Measurements from ENCODE around the gene OPCML. TPM values are rescaled to one million over a fixed set of nuclear protein-coding genes. Genes with fewer than 3 reads are reported as not detected.

The OPCML gene
- total RNA-seq, 1 donor from 2014 or later, result not detected

DNA sequence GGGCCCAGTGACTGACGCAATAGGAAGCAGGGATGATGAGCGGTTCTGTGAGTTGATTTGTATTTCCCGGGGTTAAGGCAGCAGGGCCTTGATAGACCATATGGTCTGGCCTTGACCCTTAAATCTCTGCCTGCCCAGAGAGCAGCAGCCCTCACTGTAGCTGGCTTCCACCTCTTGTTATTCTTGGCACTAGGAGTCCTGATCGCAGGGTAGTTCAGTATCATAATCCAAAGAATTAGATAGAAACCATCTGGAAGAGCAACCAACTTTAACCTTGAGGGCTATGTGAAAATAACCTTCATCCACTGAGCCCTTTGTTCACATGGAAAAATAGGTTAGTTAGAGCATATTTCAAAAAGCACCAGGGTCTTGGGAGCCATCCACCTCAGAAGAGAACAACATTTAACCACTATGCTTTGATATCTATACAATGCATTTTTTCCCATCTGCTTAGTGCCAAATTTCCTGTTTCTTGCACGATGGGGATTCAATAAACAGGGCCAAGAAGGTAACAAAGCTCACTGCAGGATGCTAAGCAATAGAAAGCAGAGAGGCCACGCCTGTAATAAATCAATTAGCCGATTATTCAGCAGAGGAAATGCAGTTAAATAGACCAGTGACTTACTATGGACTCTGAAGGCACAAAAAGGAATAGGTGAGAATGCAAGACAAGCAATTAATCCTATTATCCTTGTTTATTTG lies 761.3 kb downstream of the OPCML start:
- Histone ChIP-seq H3K4me1 (no peaks in the 10 kb centered on the region), H3K36me3 (no peaks in the 10 kb centered on the region), H3K9me3 (no peaks in the 10 kb centered on the region), H3K4me3 (no peak overlapping the region), H3K27me3 (no peaks in the 10 kb centered on the region), H3K27ac (no peak overlapping the region)
- DNase-seq (ENCODE audit: low spot score in 2 of 2), result no peak
- intact Hi-C loops (cut with DNase I), result no loop called here
- no peak for TF ChIP-seq CTCF (IDR thresholded peaks at IDR 0.05)

DNA sequence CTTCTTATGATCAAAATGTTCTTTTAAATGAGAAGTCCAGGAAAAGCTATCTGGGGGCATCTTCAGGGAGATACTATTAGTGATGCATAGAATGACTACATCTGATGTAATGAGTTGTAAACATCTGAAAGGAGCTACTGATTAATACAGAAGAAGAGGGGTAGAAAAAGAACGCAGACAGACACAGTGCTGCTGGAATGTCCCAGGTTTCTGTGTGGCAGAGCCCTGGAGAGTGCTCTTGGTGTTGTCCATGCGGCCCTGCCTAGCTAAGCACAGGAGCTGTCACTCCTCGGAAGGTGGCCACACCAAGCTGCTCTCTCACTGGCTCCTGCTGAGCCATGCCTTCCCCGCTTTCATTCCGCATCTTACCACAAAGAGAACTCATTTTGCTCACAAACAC lies 768.8 kb downstream of the OPCML start:
- no peak overlapping the region for H3K27ac ChIP-seq
- no peaks in the 10 kb centered on the region for H3K4me1 ChIP-seq
- H3K36me3 ChIP-seq, result no peaks in the 10 kb centered on the region
- intact Hi-C loops (cut with DNase I), result no loop called here
- H3K4me3 ChIP-seq, result no peak overlapping the region
- no peaks in the 10 kb centered on the region for H3K9me3 ChIP-seq
- DNase-seq (ENCODE audit: low spot score in 2 of 2), result no peak
- no peak for TF ChIP-seq CTCF (IDR thresholded peaks at IDR 0.05)
- no peaks in the 10 kb centered on the region for H3K27me3 ChIP-seq

- Histone ChIP-seq H3K27me3 (no peaks in the 10 kb centered on the region), H3K27ac (no peak overlapping the region), H3K36me3 (no peaks in the 10 kb centered on the region), H3K4me3 (no peak overlapping the region), H3K4me1 (no peaks in the 10 kb centered on the region), H3K9me3 (no peaks in the 10 kb centered on the region)
- no peak for DNase-seq (ENCODE audit: low spot score in 2 of 2)
- TF ChIP-seq CTCF (IDR thresholded peaks at IDR 0.05), result no peak
- intact Hi-C loops (cut with DNase I), result no loop called here
Observed at GRCh38 chr11:132755934-132756333, 776.4 kb downstream of the OPCML start.

DNA sequence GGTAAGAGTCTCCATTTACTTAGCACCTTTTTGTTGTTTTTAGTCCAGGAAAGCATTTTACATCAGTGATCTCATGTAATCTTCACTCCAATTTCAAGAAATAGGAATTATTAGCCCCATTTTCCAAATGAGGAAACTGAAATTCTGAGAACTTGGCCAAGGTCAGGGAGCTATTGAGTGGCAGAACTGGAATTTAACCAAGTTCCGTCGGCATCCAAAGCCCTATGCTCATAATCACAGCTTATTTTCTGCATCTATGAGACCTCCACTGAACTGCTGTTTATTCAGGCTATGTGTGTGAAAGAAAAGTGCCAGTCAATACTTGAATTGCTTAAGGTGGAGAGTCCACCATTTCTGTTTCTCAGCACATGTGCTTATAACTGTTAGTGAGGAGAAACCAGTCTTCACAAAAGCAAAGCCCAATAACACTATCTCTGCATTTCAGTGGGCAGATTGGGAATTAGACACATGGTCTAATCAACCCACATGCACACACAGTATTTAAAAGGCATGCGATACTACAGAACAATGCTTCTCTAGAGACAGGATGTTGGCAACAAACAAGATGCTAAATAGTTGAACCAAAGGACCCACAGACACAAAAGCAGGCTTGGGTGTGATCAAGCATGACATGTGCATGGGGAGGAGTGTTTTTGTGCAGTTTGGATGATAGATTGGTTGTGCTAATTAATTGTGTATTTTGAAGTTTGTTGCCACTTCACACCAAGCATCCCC lies 780.6 kb downstream of the OPCML start:
- intact Hi-C loops (cut with DNase I), result no loop called here
- Histone ChIP-seq H3K4me1 (no peaks in the 10 kb centered on the region), H3K36me3 (no peaks in the 10 kb centered on the region), H3K27ac (no peak overlapping the region), H3K9me3 (no peaks in the 10 kb centered on the region), H3K27me3 (no peaks in the 10 kb centered on the region), H3K4me3 (no peak overlapping the region)
- no peak for DNase-seq (ENCODE audit: low spot score in 2 of 2)
- no peak for TF ChIP-seq CTCF (IDR thresholded peaks at IDR 0.05)

DNA sequence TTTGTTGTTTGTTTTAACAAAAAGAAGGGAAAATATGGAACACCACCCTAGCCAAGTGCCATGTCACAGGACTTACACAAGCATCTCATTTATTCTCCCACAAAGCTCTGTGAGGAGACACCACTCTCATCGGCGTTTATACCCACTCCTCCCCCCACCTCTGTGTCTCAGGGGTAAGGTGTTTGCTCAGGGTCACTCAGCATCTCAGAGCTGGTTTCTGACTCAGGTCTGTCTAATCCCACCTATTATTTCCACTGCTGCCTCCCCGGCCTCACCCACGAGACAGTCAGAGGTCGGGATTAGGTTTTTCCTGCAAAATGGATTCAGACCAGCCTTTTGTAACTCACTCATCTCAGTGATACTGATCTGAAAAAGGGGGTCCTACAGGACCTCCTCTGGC lies 786.0 kb downstream of the OPCML start:
- no peaks in the 10 kb centered on the region for H3K4me1 ChIP-seq
- H3K9me3 ChIP-seq, result no peaks in the 10 kb centered on the region
- no peaks in the 10 kb centered on the region for H3K27me3 ChIP-seq
- DNase-seq (ENCODE audit: low spot score in 2 of 2), result no peak
- intact Hi-C loops (cut with DNase I), result no loop called here
- H3K27ac ChIP-seq, result no peak overlapping the region
- no peaks in the 10 kb centered on the region for H3K36me3 ChIP-seq
- H3K4me3 ChIP-seq, result no peak overlapping the region
- TF ChIP-seq CTCF (IDR thresholded peaks at IDR 0.05), result no peak
